ENCODE data around the gene RSPO3. TPM values are rescaled to one million over a fixed set of nuclear protein-coding genes. Genes with fewer than 3 reads are reported as not detected.
A peak's percentile ranks its signal among the peaks of the same experiment; 100 is the strongest.
"Not testable (repeated sequence)": the region's sequence is repeated elsewhere in the genome, so short reads cannot be mapped to it uniquely, and the experiment has no call there.

The RSPO3 gene
- total RNA-seq, 2 donors from 2014 or later = not detected

- Mint-ChIP-seq H3K27ac (no peak overlapping the region), H3K9me3 (no peaks in the 10 kb centered on the region), H3K4me3 (no peak overlapping the region), H3K36me3 (ENCODE audit: low read depth) (no peaks in the 10 kb centered on the region), H3K4me1 (no peaks in the 10 kb centered on the region), H3K27me3 (no peaks in the 10 kb centered on the region)
- no peak for ATAC-seq (replicated peaks)
Measured at GRCh38 chr6:127096167-127096566, 22.3 kb upstream of the RSPO3 start.

DNA sequence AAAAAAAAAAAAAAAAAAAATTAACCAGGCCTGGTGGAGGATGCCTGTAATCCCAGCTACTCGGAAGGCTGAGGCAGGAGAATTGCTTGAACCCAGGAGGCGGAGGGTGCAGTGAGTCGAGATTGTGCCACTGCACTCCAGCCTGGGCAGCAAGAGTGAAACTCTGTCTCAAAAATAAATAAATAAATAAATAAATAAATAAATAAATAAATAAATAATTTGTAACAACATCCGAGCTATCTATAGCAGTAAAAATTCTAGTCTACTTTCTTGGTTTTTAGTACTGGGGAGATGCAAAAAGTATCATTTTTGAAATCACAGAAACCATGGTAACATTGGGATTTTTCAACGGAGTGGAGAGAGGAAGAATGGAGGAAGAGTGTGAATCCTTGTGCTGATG lies 21.0 kb upstream of the RSPO3 start:
- H3K27me3 Mint-ChIP-seq; H3K4me1 Mint-ChIP-seq; H3K36me3 Mint-ChIP-seq (ENCODE audit: low read depth); ATAC-seq (replicated peaks); H3K9me3 Mint-ChIP-seq; H3K27ac Mint-ChIP-seq; H3K4me3 Mint-ChIP-seq: not testable (repeated sequence)

- no peak for ATAC-seq (replicated peaks)
- Mint-ChIP-seq H3K36me3 (ENCODE audit: low read depth) (no peaks in the 10 kb centered on the region), H3K27ac (no peak overlapping the region), H3K4me3 (no peak overlapping the region), H3K9me3 (no peaks in the 10 kb centered on the region), H3K4me1 (no peaks in the 10 kb centered on the region), H3K27me3 (peaks cover 4% of the 10 kb centered on the region)
Measured at GRCh38 chr6:127100510-127101140, 17.8 kb upstream of the RSPO3 start.

GRCh38 chr6:127102299-127102698 lies 16.2 kb upstream of the RSPO3 start:
- Mint-ChIP-seq H3K4me1 (no peaks in the 10 kb centered on the region), H3K27me3 (peaks cover 9% of the 10 kb centered on the region), H3K36me3 (ENCODE audit: low read depth) (no peaks in the 10 kb centered on the region), H3K9me3 (no peaks in the 10 kb centered on the region), H3K4me3 (no peak overlapping the region), H3K27ac (no peak overlapping the region)
- no peak for ATAC-seq (replicated peaks)

DNA sequence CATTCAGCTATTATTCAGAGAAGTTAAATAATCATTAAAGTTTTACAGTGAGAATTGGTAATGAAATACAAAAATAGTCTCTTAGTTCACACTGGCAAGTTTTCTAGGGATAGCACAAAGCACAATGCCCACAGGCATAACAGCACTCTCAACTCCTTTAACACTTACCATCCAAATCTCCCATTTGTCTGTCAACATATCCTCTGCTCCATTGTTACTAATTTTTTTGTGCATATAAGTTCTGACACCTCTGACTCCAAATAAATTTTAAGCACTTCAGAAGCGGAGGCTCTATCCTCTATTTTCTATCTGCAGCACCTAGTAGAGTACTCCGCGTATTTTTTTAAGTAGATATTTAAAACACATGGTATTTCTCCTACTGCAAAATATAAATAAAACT lies 15.6 kb upstream of the RSPO3 start:
- ATAC-seq (replicated peaks) = no peak
- Mint-ChIP-seq H3K9me3 (no peaks in the 10 kb centered on the region), H3K27ac (no peak overlapping the region), H3K4me3 (no peak overlapping the region), H3K4me1 (no peaks in the 10 kb centered on the region), H3K36me3 (ENCODE audit: low read depth) (no peaks in the 10 kb centered on the region), H3K27me3 (peaks cover 10% of the 10 kb centered on the region)

- Mint-ChIP-seq H3K9me3 (no peaks in the 10 kb centered on the region), H3K4me3 (no peak overlapping the region), H3K4me1 (no peaks in the 10 kb centered on the region), H3K27ac (no peak overlapping the region), H3K27me3 (peaks cover 14% of the 10 kb centered on the region), H3K36me3 (ENCODE audit: low read depth) (no peaks in the 10 kb centered on the region)
- no peak for ATAC-seq (replicated peaks)
Measured at GRCh38 chr6:127103482-127103881, 15.0 kb upstream of the RSPO3 start.

DNA sequence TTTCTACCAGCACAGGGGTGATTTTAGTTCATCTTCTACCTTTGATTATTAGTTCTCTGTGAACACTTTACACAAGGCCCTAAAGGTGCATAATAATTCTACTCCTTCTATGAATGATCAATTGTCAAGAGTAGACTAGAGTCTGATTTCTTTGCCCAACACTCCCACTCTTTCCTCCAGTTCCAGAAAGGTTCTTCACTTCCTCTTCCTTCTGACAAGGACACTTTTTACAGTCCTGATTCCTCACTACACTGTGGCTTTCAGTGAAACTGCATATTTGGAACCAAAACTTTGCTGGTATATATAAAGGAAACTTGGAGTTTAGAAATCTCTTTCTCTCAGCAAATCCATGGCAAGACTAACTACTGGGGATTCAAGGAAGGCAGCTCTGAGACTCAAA lies 10.6 kb upstream of the RSPO3 start:
- Mint-ChIP-seq H3K9me3 (no peaks in the 10 kb centered on the region), H3K36me3 (ENCODE audit: low read depth) (no peaks in the 10 kb centered on the region), H3K4me3 (no peak overlapping the region), H3K4me1 (no peaks in the 10 kb centered on the region), H3K27me3 (peaks cover 17% of the 10 kb centered on the region), H3K27ac (no peak overlapping the region)
- ATAC-seq (replicated peaks) = no peak

GRCh38 chr6:127110712-127111111 lies 7.8 kb upstream of the RSPO3 start:
- H3K36me3 Mint-ChIP-seq (ENCODE audit: low read depth) = no peaks in the 10 kb centered on the region
- peaks cover 20% of the 10 kb centered on the region for H3K27me3 Mint-ChIP-seq
- no peaks in the 10 kb centered on the region for H3K9me3 Mint-ChIP-seq
- H3K4me3 Mint-ChIP-seq = no peak overlapping the region
- ATAC-seq (replicated peaks) = no peak
- H3K4me1 Mint-ChIP-seq = no peaks in the 10 kb centered on the region
- no peak overlapping the region for H3K27ac Mint-ChIP-seq

DNA sequence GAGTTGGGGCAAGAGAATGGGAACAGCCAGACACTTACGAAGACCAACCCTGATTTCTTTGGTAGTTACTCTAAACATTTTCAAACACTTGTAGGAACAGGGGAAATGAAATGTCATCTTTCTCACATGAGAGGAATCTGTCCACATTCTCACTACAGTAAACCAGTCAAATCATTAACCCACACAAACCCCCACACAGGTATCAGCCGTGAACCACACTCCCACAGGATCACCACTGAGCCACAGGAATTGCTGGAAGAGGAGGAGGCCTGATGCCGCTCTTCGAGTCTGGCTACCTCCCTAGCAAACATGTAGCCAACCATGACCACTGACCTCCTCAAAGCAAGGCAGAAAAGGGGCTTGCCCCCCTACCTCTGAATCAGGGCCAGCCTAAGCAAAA lies 6.9 kb upstream of the RSPO3 start:
- Mint-ChIP-seq H3K36me3 (ENCODE audit: low read depth) (no peaks in the 10 kb centered on the region), H3K9me3 (no peaks in the 10 kb centered on the region), H3K27ac (no peak overlapping the region), H3K4me1 (no peaks in the 10 kb centered on the region), H3K4me3 (no peak overlapping the region), H3K27me3 (peaks cover 28% of the 10 kb centered on the region)
- no peak for ATAC-seq (replicated peaks)

DNA sequence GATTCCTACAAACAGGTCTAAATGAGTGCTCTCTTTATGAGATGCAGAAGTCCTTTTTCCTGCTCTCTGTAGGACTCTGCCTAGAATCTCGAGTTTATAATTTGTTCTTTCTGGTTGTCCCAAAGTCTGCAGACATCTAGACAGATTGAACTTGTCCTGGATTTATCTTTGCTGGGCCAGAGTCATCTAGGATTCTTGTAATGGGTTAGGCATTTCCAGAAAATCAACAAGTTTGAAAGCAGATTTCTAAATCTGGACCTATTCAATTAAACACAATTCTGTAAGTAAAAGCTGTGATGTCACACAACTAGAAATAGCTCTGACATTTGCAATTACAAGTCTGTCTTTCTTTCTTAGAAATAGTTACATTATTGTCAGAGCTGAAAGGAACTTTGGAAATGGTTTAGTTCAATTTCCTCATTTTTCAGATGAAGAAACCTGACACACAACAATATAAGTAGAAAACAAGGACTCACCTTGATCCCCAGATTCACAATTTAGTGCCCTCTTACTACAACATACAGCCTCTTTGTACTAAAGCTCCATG lies 4.2 kb upstream of the RSPO3 start:
- no peaks in the 10 kb centered on the region for H3K4me1 Mint-ChIP-seq
- no peak overlapping the region for H3K4me3 Mint-ChIP-seq
- no peaks in the 10 kb centered on the region for H3K36me3 Mint-ChIP-seq (ENCODE audit: low read depth)
- no peak overlapping the region for H3K27ac Mint-ChIP-seq
- peaks cover 36% of the 10 kb centered on the region for H3K27me3 Mint-ChIP-seq
- no peaks in the 10 kb centered on the region for H3K9me3 Mint-ChIP-seq
- ATAC-seq (replicated peaks) = no peak

GRCh38 chr6:127115084-127115655 lies 3.3 kb upstream of the RSPO3 start:
- Mint-ChIP-seq H3K27ac (no peak overlapping the region), H3K9me3 (no peaks in the 10 kb centered on the region), H3K4me1 (no peaks in the 10 kb centered on the region), H3K36me3 (ENCODE audit: low read depth) (no peaks in the 10 kb centered on the region), H3K4me3 (no peak overlapping the region), H3K27me3 (peaks cover 36% of the 10 kb centered on the region)
- ATAC-seq (replicated peaks) = peak; percentile 46

- H3K9me3 Mint-ChIP-seq = no peaks in the 10 kb centered on the region
- H3K27ac Mint-ChIP-seq = no peak overlapping the region
- no peaks in the 10 kb centered on the region for H3K36me3 Mint-ChIP-seq (ENCODE audit: low read depth)
- H3K27me3 Mint-ChIP-seq = peaks cover 37% of the 10 kb centered on the region
- no peaks in the 10 kb centered on the region for H3K4me1 Mint-ChIP-seq
- H3K4me3 Mint-ChIP-seq = no peak overlapping the region
- no peak for ATAC-seq (replicated peaks)
Measured at GRCh38 chr6:127115746-127116145, 2.7 kb upstream of the RSPO3 start.

DNA sequence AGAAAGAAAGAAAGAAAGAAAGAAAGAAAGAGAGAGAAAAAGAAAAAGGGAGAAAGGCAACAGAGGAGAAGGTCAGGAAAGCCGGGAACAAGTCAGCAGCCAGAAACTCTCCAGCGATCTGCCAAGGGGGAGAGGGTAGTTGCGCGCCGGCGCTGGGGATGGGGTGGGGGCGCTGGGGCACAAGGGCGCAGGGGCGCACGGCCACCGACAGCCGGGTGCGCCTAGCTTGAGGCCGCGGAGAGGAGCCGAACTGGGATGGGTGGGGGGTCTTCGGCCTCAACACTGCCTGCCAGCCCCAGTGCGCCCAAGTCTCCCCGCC lies 533 bp upstream of the RSPO3 start:
- ATAC-seq (replicated peaks) = no peak
- H3K36me3 Mint-ChIP-seq (ENCODE audit: low read depth) = no peaks in the 10 kb centered on the region
- peaks cover 3% of the 10 kb centered on the region for H3K4me1 Mint-ChIP-seq
- peaks cover 50% of the 10 kb centered on the region for H3K27me3 Mint-ChIP-seq
- no peak overlapping the region for H3K27ac Mint-ChIP-seq
- H3K4me3 Mint-ChIP-seq = peak overlapping the region; percentile 29
- no peaks in the 10 kb centered on the region for H3K9me3 Mint-ChIP-seq

- Mint-ChIP-seq H3K36me3 (ENCODE audit: low read depth) (no peaks in the 10 kb centered on the region), H3K27me3 (peaks cover 60% of the 10 kb centered on the region), H3K9me3 (no peaks in the 10 kb centered on the region), H3K4me3 (peak overlapping the region; percentile 67), H3K4me1 (peaks cover 3% of the 10 kb centered on the region), H3K27ac (no peak overlapping the region)
- ATAC-seq (replicated peaks) = peak; percentile 13
Measured at GRCh38 chr6:127119102-127120022, 891 bp downstream of the RSPO3 start.
